ENCODE data around the gene VPS41.

DNA sequence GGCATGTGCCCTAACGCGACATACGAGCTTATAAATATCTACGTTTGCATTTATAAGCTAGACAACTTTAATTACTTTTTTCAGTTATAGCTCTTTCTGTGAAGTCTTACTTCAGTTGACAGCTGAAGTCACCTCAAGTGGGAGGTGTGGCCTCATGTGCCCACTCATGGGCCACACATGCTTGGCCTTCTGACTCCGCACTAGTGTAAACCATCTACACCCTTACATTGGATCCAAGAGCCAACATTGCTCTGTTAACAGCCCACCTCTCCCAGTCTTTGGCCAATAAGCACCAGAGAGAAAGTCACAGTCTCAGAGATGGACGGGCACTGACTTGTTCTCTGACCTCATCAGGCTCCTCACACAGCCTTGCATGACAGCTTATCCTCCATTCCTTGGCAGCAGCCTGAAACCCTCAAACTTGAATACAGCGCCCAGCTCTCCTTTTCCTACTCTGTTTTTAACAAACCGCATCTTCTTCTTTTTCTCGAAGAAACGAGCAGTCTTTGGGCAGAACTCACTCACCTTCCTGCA lies 206.9 kb downstream of the VPS41 start:
- TF ChIP-seq, protein P1, sequence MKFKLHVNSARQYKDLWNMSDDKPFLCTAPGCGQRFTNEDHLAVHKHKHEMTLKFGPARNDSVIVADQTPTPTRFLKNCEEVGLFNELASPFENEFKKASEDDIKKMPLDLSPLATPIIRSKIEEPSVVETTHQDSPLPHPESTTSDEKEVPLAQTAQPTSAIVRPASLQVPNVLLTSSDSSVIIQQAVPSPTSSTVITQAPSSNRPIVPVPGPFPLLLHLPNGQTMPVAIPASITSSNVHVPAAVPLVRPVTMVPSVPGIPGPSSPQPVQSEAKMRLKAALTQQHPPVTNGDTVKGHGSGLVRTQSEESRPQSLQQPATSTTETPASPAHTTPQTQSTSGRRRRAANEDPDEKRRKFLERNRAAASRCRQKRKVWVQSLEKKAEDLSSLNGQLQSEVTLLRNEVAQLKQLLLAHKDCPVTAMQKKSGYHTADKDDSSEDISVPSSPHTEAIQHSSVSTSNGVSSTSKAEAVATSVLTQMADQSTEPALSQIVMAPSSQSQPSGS (IDR thresholded peaks at IDR 0.05; ENCODE audit: low read length): no peak
- TF ChIP-seq, protein P2, sequence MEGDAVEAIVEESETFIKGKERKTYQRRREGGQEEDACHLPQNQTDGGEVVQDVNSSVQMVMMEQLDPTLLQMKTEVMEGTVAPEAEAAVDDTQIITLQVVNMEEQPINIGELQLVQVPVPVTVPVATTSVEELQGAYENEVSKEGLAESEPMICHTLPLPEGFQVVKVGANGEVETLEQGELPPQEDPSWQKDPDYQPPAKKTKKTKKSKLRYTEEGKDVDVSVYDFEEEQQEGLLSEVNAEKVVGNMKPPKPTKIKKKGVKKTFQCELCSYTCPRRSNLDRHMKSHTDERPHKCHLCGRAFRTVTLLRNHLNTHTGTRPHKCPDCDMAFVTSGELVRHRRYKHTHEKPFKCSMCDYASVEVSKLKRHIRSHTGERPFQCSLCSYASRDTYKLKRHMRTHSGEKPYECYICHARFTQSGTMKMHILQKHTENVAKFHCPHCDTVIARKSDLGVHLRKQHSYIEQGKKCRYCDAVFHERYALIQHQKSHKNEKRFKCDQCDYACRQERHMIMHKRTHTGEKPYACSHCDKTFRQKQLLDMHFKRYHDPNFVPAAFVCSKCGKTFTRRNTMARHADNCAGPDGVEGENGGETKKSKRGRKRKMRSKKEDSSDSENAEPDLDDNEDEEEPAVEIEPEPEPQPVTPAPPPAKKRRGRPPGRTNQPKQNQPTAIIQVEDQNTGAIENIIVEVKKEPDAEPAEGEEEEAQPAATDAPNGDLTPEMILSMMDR (IDR thresholded peaks at IDR 0.05 in 2 of 3, conservative IDR thresholded peaks at IDR 0.05 in 1 of 3; ENCODE audit: control insufficient read depth in 2 of 3, extremely low read depth in 1 of 3, insufficient read depth in 1 of 3, low read depth in 3 of 3, low read length in 3 of 3): no peak
- no peak for TF ChIP-seq BCL11A (IDR thresholded peaks at IDR 0.05; ENCODE audit: low read depth, low read length)
- no peak for TF ChIP-seq NFIC (IDR thresholded peaks at IDR 0.05; ENCODE audit: low read depth, low read length)
- TF ChIP-seq, protein P3, sequence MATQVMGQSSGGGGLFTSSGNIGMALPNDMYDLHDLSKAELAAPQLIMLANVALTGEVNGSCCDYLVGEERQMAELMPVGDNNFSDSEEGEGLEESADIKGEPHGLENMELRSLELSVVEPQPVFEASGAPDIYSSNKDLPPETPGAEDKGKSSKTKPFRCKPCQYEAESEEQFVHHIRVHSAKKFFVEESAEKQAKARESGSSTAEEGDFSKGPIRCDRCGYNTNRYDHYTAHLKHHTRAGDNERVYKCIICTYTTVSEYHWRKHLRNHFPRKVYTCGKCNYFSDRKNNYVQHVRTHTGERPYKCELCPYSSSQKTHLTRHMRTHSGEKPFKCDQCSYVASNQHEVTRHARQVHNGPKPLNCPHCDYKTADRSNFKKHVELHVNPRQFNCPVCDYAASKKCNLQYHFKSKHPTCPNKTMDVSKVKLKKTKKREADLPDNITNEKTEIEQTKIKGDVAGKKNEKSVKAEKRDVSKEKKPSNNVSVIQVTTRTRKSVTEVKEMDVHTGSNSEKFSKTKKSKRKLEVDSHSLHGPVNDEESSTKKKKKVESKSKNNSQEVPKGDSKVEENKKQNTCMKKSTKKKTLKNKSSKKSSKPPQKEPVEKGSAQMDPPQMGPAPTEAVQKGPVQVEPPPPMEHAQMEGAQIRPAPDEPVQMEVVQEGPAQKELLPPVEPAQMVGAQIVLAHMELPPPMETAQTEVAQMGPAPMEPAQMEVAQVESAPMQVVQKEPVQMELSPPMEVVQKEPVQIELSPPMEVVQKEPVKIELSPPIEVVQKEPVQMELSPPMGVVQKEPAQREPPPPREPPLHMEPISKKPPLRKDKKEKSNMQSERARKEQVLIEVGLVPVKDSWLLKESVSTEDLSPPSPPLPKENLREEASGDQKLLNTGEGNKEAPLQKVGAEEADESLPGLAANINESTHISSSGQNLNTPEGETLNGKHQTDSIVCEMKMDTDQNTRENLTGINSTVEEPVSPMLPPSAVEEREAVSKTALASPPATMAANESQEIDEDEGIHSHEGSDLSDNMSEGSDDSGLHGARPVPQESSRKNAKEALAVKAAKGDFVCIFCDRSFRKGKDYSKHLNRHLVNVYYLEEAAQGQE (IDR thresholded peaks at IDR 0.05; ENCODE audit: low read depth, low read length): no peak
- TF ChIP-seq GABPA (IDR thresholded peaks at IDR 0.05; ENCODE audit: low read depth): no peak
